HG02970 (cell line): ENCODE measurements around the gene IQCN.
A peak's percentile ranks its signal among the peaks of the same experiment; 100 is the strongest.

Experiments
- ATAC-seq: cut with Tn5 transposase; IDR thresholded peaks from one replicate; pipeline ENCODE4 v1.9.1; 2021; ENCODE audit warnings: mild to moderate bottlenecking, moderate library complexity, moderate number of reproducible peaks; ENCODE audit not compliant: unreplicated experiment, low FRiP score

Gene IQCN, protein sequence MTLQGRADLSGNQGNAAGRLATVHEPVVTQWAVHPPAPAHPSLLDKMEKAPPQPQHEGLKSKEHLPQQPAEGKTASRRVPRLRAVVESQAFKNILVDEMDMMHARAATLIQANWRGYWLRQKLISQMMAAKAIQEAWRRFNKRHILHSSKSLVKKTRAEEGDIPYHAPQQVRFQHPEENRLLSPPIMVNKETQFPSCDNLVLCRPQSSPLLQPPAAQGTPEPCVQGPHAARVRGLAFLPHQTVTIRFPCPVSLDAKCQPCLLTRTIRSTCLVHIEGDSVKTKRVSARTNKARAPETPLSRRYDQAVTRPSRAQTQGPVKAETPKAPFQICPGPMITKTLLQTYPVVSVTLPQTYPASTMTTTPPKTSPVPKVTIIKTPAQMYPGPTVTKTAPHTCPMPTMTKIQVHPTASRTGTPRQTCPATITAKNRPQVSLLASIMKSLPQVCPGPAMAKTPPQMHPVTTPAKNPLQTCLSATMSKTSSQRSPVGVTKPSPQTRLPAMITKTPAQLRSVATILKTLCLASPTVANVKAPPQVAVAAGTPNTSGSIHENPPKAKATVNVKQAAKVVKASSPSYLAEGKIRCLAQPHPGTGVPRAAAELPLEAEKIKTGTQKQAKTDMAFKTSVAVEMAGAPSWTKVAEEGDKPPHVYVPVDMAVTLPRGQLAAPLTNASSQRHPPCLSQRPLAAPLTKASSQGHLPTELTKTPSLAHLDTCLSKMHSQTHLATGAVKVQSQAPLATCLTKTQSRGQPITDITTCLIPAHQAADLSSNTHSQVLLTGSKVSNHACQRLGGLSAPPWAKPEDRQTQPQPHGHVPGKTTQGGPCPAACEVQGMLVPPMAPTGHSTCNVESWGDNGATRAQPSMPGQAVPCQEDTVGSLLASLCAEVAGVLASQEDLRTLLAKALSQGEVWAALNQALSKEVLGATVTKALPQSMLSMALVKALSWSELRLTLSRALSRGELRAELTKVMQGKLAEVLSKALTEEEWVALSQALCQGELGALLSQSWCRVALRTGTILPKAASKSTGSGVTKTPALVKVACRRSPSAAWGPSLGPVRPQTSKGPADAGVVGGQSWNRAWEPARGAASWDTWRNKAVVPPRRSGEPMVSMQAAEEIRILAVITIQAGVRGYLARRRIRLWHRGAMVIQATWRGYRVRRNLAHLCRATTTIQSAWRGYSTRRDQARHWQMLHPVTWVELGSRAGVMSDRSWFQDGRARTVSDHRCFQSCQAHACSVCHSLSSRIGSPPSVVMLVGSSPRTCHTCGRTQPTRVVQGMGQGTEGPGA (N-terminal part only)

DNA sequence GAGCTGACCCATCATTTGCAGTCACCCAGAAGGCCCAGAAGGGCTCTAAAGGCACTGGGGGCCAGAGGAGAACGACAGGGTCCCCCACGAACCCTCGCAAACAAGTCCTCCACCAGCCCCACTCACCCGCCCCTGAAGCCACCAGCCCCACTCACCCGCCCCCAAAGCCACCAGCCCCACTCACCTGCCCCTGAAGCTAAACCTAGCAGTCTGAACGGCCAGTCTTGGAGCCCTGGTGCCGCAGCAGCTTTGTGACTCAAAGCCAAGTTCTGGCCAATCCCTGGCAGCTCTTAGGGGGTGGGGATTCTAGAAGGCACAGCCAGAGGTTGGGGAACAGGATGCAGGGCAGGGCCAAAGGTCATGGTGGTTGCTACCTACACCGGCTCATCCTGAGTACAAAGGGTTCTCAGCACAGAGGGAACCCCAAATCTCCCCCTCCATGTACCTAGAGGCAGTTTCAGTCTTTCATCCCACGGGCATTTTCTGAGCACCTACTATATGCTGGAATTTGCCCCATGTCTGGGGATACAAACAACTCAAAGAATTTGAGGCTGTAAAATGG, at the start of gene IQCN:
Gene IQCN, minus strand, starts transcription at position 234 of the 562 bp plus-strand sequence. CDS start 4,974 bp downstream, outside the sequence.
- ATAC-seq = no peak

DNA sequence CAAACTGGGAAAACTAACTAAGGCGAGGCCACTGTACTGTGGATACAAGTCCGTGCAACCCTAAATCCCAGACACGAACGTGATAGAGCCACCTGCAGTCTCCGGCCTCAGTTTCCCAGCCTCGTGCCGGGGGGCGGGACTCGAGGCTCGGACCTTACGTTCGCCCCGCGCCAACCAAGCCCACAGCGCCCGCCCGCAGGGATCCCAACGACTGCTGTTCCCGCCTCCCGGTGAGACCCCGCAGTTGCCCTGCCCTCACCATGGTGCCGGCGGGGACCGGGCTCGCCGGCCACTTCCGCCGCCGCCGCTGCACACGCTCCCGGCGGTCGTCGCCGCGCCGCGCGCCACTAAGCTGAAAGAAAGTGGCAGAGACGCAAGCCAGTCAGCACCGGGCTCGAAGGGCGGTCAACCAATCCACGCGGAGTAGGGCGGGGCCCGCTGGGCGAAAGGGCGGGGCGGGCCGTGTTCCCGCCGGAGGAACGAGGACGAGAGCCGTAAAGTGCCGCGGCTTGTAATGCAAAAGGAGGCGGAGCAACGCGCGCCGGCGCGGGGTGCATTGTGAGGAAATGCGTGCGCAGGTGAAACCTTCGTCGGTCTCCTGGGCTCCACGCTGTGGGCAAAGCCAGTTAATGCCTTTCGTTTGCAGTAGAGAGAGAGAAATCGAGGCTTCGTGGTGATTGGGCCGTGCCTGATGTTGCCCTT, 48.7 kb upstream of the IQCN start, which contains the start of gene LSM4:
Gene LSM4, minus strand, starts transcription at position 318 of the 702 bp plus-strand sequence. Its CDS starts 56 bp downstream, at position 262.
- ATAC-seq = peak; percentile 95

- ATAC-seq = no peak
Measured at GRCh38 chr19:18322318-18322758, 48.1 kb upstream of the IQCN start.

DNA sequence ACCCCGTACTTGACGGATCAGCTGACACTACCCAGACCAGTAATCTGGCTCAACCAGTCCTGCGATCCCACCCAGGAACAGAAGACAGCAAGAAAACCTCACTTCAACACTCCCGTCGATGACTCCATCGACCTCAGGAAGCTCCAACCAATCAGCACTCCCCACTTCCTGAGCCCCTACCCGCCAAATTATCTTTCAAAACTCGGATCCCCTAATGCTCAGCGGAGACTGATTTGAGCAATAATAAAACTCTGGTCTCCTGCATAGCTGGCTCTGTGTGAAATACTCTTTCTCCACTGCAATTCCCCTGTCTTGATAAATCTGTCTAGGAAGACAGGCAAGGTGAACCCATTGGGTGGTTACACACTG, 47.5 kb upstream of the IQCN start:
- no peak for ATAC-seq

- ATAC-seq = no peak
Measured at GRCh38 chr19:18320865-18321733, 46.8 kb upstream of the IQCN start.

DNA sequence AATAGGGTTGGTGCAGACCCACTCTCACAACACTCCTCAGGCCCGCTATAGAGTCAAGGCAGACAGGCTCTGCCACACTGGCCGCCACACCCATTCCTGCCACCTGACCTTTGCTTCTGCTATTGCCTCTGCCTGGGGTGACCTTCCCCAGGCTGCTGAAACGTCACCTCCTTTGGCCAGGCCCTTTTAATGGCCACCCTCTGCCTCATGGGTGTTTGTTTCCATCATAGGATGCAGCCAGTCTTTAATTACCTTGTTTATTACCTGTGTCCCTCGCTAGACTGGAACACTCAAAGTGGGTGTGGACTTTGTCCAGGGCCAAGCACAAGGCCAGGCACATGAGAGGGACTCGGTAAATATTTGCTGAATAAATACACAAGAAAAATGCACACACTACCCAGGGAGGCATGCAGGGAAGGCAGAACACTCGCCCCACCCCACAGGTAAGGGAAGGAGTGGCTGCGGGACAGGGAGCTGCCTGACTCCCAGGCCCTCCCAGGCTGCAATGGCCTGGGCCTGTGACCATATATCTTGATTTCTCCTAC, 45.4 kb upstream of the IQCN start:
- no peak for ATAC-seq

GRCh38 chr19:18317961-18318800, 43.9 kb upstream of the IQCN start:
- ATAC-seq = no peak

DNA sequence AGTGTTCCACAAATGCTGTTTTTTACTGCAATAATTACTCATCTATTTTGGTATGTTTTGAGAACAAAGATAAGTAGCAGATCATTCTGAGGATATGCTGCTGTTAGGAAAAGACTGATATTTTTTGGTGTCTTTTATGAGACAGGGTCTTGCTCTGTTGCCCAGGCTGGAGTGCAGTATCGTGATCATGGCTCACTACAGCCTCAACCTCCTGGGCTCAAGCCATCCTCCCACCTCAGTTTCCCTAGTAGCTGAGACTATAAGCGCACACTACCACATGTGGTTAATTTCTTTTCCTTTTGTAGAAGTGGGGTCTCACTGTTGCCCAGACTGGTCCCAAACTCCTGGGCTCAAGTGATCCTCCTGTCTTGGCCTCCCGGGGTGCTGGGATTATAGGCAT, 39.1 kb upstream of the IQCN start:
- ATAC-seq = no peak

- ATAC-seq = no peak
Measured at GRCh38 chr19:18312092-18312534, 37.9 kb upstream of the IQCN start.

- ATAC-seq = no peak
Measured at GRCh38 chr19:18311502-18312091, 37.3 kb upstream of the IQCN start.

GRCh38 chr19:18310966-18311365, 36.7 kb upstream of the IQCN start:
- ATAC-seq = no peak

DNA sequence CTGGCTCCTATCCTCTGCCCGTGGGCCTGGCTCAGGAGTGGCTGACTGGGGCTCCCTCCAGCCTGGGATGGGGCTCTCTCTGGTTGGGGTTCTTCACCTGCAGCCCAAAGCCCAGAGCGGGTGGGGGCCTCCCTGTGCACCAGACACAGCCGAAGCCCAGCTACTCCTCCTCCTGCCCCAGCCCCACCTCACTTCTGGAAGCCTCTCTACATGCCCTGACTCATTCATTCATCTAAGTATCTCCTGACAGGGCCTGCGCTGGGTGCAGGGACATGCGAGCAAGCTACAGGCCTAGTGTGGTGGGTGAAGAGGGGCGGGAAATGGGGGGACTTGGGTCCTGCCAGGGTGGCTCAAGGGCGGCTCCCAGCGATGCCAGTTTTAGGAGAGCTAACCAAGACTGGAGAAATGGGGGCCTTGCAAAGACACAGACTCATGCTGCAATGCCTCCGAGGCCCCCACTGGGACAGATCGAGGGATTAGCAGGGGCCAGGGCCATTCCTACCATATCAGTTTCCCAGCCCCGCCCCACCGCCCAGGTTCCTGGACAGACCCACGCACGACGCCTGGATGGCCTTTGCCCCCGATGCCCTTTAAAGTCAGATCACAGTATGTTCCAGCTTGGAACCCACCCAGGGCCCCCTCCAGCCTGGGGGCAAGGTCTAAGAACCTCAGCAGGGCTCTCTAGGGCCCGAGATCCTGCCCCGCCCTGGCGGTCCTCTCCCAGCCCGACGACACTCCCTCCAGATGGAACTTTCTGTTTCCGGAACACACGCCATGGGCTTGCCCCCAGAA, 36.1 kb upstream of the IQCN start:
- no peak for ATAC-seq

DNA sequence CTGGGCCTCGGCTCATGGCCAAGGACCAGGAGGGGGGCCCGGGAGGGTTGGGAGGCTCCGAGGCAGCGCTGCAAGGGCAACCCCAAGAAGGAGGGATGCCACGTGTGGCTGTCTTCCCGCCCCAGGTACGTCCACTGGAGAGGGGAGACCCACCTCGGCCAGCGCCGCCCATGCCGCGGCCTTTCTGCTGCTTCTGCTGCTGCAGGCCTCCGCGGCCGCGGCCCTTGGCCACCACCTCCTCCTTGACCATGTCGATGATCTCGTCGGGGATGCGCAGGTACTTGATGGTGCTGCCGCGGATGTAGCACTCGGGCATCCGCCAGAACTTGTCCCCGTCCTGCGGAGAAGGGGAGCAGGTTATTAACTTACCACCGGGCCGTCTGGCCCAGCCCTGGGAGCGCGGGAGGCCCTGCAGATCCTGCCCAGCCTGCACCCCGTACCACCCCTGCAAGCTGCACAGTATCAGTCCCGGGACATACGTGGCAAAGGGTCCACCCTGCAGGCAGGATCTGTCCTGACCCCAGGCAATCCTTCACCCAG, 35.3 kb upstream of the IQCN start:
- ATAC-seq = no peak

DNA sequence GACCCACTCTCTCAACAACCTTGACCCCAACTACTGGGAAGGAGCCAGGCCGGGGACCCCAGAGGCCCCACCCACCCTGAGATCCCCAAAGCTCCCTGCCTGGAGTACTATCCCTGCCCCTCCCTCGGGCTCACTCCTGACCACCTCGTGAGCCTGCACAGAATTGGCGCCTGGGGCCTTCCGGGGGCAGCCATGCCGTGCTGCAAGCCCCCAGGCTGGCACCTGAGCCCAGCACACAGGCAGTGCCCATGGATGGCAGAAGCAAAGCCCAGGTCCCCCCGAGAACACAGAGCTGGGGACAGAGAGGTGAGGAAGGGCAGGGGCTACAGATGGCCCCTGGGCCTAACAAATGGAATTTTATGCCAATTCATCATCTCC, 34.7 kb upstream of the IQCN start:
- ATAC-seq = no peak

DNA sequence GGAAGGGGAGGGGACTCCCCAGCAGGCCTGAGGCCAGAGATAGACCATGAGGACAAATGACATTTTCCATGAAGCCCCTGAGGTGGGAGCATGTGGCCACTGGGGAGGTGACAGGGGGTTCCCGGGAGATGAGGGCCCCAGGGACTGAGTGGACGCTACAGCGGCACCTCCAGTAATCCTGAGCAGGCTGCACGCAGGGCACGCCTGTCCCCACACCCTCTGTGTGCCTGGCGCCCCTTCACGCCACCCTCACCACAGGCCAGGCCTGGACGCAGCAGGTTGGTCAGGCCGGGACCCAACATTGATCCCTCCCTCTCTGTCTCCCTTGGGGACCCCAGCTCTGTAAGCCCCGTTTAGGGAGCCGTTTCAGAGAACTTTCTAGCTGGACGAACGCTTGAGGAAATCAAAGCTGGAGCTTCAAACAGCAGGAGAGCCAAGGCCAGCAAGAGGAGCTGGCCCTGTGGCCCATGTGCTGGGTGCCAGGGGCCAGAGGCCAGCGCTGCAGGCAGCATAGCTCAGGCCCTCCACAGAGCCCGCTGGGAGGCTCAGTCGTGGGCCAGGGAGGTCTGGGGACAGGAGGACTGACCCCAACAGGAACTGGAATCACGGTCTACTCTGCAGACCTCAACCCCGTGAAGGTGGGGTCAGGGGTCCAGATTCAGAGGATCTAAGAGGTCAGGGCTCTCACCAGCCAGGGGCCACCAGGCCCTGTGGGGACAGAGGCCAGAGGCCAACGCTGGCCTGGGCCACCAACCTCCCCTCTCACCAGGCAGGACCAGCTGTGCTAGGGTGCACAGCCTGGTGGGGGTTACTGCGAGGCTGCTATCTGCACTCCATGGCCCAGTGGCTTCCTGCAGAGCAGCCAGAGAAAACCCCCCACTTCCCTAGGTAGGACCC, 34.0 kb upstream of the IQCN start:
- ATAC-seq = no peak
